H1 (cell line): ENCODE measurements around the gene GET3. TPM values are rescaled to one million over a fixed set of nuclear protein-coding genes. Genes with fewer than 3 reads are reported as not detected.

Experiments
- CTCF ChIA-PET: fragments of 300-600 bp; sonication (Branson Sonifier 250); formaldehyde crosslinking; loops from one replicate; lab custom pipeline; 2021; ENCODE audit not compliant: partially characterized antibody; lab: Charles Lee
- POLR2A ChIA-PET: fragments of 300-600 bp; sonication (Branson Sonifier 250); formaldehyde crosslinking; loops from one replicate; lab custom pipeline; 2021; ENCODE audit warnings: inconsistent platforms; ENCODE audit not compliant: partially characterized antibody; lab: Charles Lee
- DNase-seq, 2 experiments: peaks; one replicate each; pipeline versions ENCODE4 v3.0.0 to v3.0.0-alpha.2; 2010 to 2022; ENCODE audit warnings: low spot score in 2 of 2, low read depth in 1 of 2, mixed read lengths in 1 of 2
- FAIRE-seq: peaks from 2 replicates; lab custom pipeline; 2011; peaks lifted over from hg19 to GRCh38; lab: Jason Lieb, UNC
- H2AFZ ChIP-seq: 2 replicates; pipeline ENCODE4 v1.8.1; 2012; ENCODE audit warnings: low read length, inconsistent platforms
- H2AK5ac ChIP-seq: 2 replicates; pipeline ENCODE4 v1.6.1; 2013; ENCODE audit warnings: low read depth, low read length
- H2BK120ac ChIP-seq: replicated peaks from 2 replicates; pipeline ENCODE3; 2013; ENCODE audit warnings: low read depth, low read length, inconsistent platforms
- H2BK12ac ChIP-seq: 2 replicates; pipeline ENCODE4 v1.6.1; 2013; ENCODE audit warnings: low read depth, low read length
- H2BK15ac ChIP-seq: 2 replicates; pipeline ENCODE4 v1.6.1; 2013; ENCODE audit warnings: low read length
- H2BK20ac ChIP-seq: 2 replicates; pipeline ENCODE4 v1.6.1; 2013; ENCODE audit warnings: low read length
- H2BK5ac ChIP-seq: 2 replicates; pipeline ENCODE4 v1.6.1; 2013; ENCODE audit warnings: low read depth, low read length
- H3K14ac ChIP-seq: 2 replicates; pipeline ENCODE4 v1.6.1; 2013; ENCODE audit warnings: inconsistent platforms; ENCODE audit not compliant: insufficient read length
- H3K18ac ChIP-seq: 2 replicates; pipeline ENCODE4 v1.6.1; 2013; ENCODE audit warnings: low read length; ENCODE audit errors: extremely low read depth
- H3K23ac ChIP-seq: 2 replicates; pipeline ENCODE4 v1.6.1; 2013; ENCODE audit warnings: inconsistent platforms; ENCODE audit not compliant: insufficient read length
- H3K23me2 ChIP-seq: 2 replicates; pipeline ENCODE4 v1.6.1; 2013; ENCODE audit warnings: low read depth, low read length
- H3K27ac ChIP-seq: 2 replicates; pipeline ENCODE4 v1.6.1; 2011; ENCODE audit warnings: low read depth, low read length, inconsistent platforms
- H3K27me3 ChIP-seq, 4 experiments: replicated peaks in 1 of 4; 1 replicate in 1 of 4; 2 replicates in 3 of 4; pipeline versions ENCODE4 v1.6.1 to v1.8.1; 2011 to 2013; ENCODE audit warnings: low read length in 3 of 4, mild to moderate bottlenecking in 3 of 4, inconsistent platforms in 2 of 4, mixed read lengths in 2 of 4, moderate library complexity in 1 of 4; ENCODE audit not compliant: control insufficient read depth in 3 of 4, insufficient read depth in 3 of 4; ENCODE audit errors: extremely low read depth in 1 of 4
- H3K36me3 ChIP-seq, 4 experiments: 2 replicates each; pipeline versions ENCODE4 v1.6.1 to v1.8.1; 2011 to 2013; ENCODE audit warnings: mild to moderate bottlenecking in 4 of 4, low read length in 3 of 4, moderate library complexity in 2 of 4, control low read depth in 1 of 4, inconsistent platforms in 1 of 4; ENCODE audit not compliant: insufficient read depth in 4 of 4, control insufficient read depth in 2 of 4
- H3K4ac ChIP-seq: replicated peaks from 2 replicates; pipeline ENCODE3; 2013; ENCODE audit warnings: low read length, low read depth, mixed read lengths, inconsistent platforms; ENCODE audit not compliant: insufficient read length
- H3K4me1 ChIP-seq, 4 experiments: replicated peaks in 1 of 4; 1 replicate in 1 of 4; 2 replicates in 3 of 4; pipeline versions ENCODE4 v1.6.1 to v1.8.1; 2011 to 2013; ENCODE audit warnings: low read length in 3 of 4, inconsistent platforms in 2 of 4, mixed read lengths in 1 of 4; ENCODE audit not compliant: insufficient read depth in 4 of 4, control insufficient read depth in 3 of 4
- H3K4me2 ChIP-seq, 2 experiments: 2 replicates each; pipeline versions ENCODE4 v1.6.1 to v1.8.1; 2011 to 2013; ENCODE audit warnings: low read depth in 2 of 2, low read length in 2 of 2, control low read depth in 1 of 2, inconsistent platforms in 1 of 2, mild to moderate bottlenecking in 1 of 2; ENCODE audit not compliant: insufficient read depth in 1 of 2
- H3K4me3 ChIP-seq, 4 experiments: fragments of 200-600, 300-600 bp in 1 of 4; sonication (generic), shearing (Covaris generic), sonication (Bioruptor Twin) in 1 of 4; 2 replicates each; pipeline versions ENCODE4 v1.5.1 to v1.8.1; 2011 to 2016; ENCODE audit warnings: low read length in 4 of 4, low read depth in 3 of 4, control low read depth in 2 of 4, inconsistent platforms in 2 of 4, mild to moderate bottlenecking in 2 of 4, mixed read lengths in 1 of 4, moderate library complexity in 1 of 4; ENCODE audit not compliant: insufficient read depth in 2 of 4; ENCODE audit errors: extremely low read depth in 1 of 4
- H3K56ac ChIP-seq: replicated peaks from 2 replicates; pipeline ENCODE3; 2013; ENCODE audit warnings: low read depth, mild to moderate bottlenecking, mixed read lengths, low read length, inconsistent platforms; ENCODE audit not compliant: insufficient read length
- H3K79me1 ChIP-seq: 2 replicates; pipeline ENCODE4 v1.6.1; 2013; ENCODE audit warnings: low read depth, low read length, control low read depth
- H3K79me2 ChIP-seq, 2 experiments: 2 replicates each; pipeline versions ENCODE4 v1.6.1 to v1.8.1; 2012 to 2013; ENCODE audit warnings: low read length in 2 of 2, mild to moderate bottlenecking in 2 of 2, inconsistent platforms in 1 of 2; ENCODE audit not compliant: insufficient read depth in 2 of 2, control insufficient read depth in 1 of 2
- H3K9ac ChIP-seq, 4 experiments: replicated peaks in 1 of 4; 1 replicate in 1 of 4; 2 replicates in 3 of 4; pipeline versions ENCODE4 v1.6.1 to v1.8.1; 2011 to 2013; ENCODE audit warnings: low read depth in 3 of 4, low read length in 3 of 4, control low read depth in 2 of 4, mild to moderate bottlenecking in 2 of 4, moderate library complexity in 2 of 4, inconsistent platforms in 1 of 4; ENCODE audit errors: extremely low read depth in 1 of 4
- H3K9me3 ChIP-seq, 2 experiments: 2 replicates each; pipeline versions ENCODE4 v1.6.1 to v1.8.1; 2012 to 2013; ENCODE audit warnings: mild to moderate bottlenecking in 2 of 2, moderate library complexity in 2 of 2, control low read depth in 1 of 2, inconsistent platforms in 1 of 2, low read depth in 1 of 2, low read length in 1 of 2, mixed read lengths in 1 of 2; ENCODE audit not compliant: insufficient read depth in 2 of 2
- H4K20me1 ChIP-seq, 2 experiments: replicated peaks in 1 of 2; 2 replicates each; pipeline versions ENCODE3 to v1.8.1; 2011 to 2013; ENCODE audit warnings: inconsistent platforms in 2 of 2, low read length in 2 of 2, mild to moderate bottlenecking in 1 of 2; ENCODE audit not compliant: insufficient read depth in 2 of 2, control insufficient read depth in 1 of 2
- H4K5ac ChIP-seq: 2 replicates; pipeline ENCODE4 v1.6.1; 2013; ENCODE audit warnings: low read length, low read depth, mixed read lengths, inconsistent platforms; ENCODE audit not compliant: insufficient read length
- H4K8ac ChIP-seq: 2 replicates; pipeline ENCODE4 v1.8.0; 2013; ENCODE audit warnings: mild to moderate bottlenecking, moderate library complexity, low read length, inconsistent platforms; ENCODE audit not compliant: insufficient read depth; ENCODE audit errors: extremely low read depth
- H4K91ac ChIP-seq: replicated peaks from 2 replicates; pipeline ENCODE3; 2013; ENCODE audit warnings: low read length, mixed read lengths, inconsistent platforms; ENCODE audit not compliant: insufficient read length
- CBX8 ChIP-seq: fragments of 300-800, 300-1000 bp; sonication (generic); IDR thresholded peaks from 2 replicates; pipeline ENCODE4 v1.7.1; 2016; ENCODE audit warnings: low read depth, low read length, borderline replicate concordance
- HDAC2 ChIP-seq, 2 experiments: fragments of 300-600 bp in 1 of 2; sonication (generic) in 1 of 2; IDR thresholded peaks; 2 replicates each; pipeline ENCODE4 v1.6.1; 2011 to 2012; ENCODE audit warnings: low read depth in 2 of 2, low read length in 2 of 2, mild to moderate bottlenecking in 2 of 2, moderate library complexity in 2 of 2, borderline replicate concordance in 1 of 2, inconsistent platforms in 1 of 2
- KDM5A ChIP-seq: fragments of 200-600 bp; IDR thresholded peaks from 2 replicates; pipeline ENCODE4 v1.7.1; 2012; ENCODE audit warnings: mild to moderate bottlenecking, low read length, inconsistent platforms, mixed read lengths
- RBBP5 ChIP-seq: IDR thresholded peaks from 2 replicates; pipeline ENCODE4 v1.7.1; 2012; ENCODE audit warnings: low read depth, mild to moderate bottlenecking, inconsistent platforms, low read length, moderate library complexity, borderline replicate concordance
- SIRT6 ChIP-seq: IDR thresholded peaks from one replicate; pipeline ENCODE4 v1.7.1; 2012; ENCODE audit warnings: low read length, inconsistent platforms
- SP1 ChIP-seq: IDR thresholded peaks from 2 replicates; pipeline ENCODE4 v1.6.1; 2011; ENCODE audit warnings: low read depth, low read length
- YY1 ChIP-seq: IDR thresholded peaks from 2 replicates; pipeline ENCODE4 v1.6.1; 2011; ENCODE audit warnings: low read depth, mild to moderate bottlenecking, low read length
- ZNF274 ChIP-seq: IDR thresholded peaks from 2 replicates; pipeline ENCODE4 v1.7.0; 2012; ENCODE audit warnings: low read length, borderline replicate concordance; ENCODE audit errors: extremely low read depth
- WGBS, 2 experiments: shearing (Covaris generic) in 1 of 2; methylation state at CpG; one replicate each; pipeline versions ENCODE4 v1.1.6 to v1.1.7; 2013 to 2015; ENCODE audit warnings: low lambda C conversion rate in 2 of 2, mixed read lengths in 2 of 2, inconsistent platforms in 1 of 2, low coverage in 1 of 2, missing lambda C conversion rate in 1 of 2; ENCODE audit not compliant: insufficient replicate concordance in 2 of 2, insufficient coverage in 1 of 2, insufficient read length in 1 of 2; ENCODE audit errors: extremely low coverage in 1 of 2, missing lambda C conversion rate in 1 of 2; 5-methylcytosine and 5-hydroxymethylcytosine counted together
- polyA plus RNA-seq, 7 experiments: library from polyadenylated mRNA; depleted of rRNA in 3 of 7; stranded (reverse) in 5 of 7; unstranded in 2 of 7; fragments of >200 nt in 5 of 7; fragments of 200-250 nt in 2 of 7; gene quantifications; 1 replicate in 5 of 7; 2 replicates in 1 of 7; 4 replicates in 1 of 7; pipeline versions ENCODE4 v1.2.1 to v1.2.3, GENCODE V29; 2011 to 2013; ENCODE audit warnings: missing spikeins in 2 of 7, mixed read lengths in 2 of 7
- total RNA-seq: library from RNA; stranded (reverse); fragmentation: NEBNext Ultra II Directional; extraction: Animal tissue kit (Norgen Biotek cat#: 25700); gene quantifications from 2 replicates; pipeline ENCODE4 v1.2.1, GENCODE V29; 2021
- TF ChIP-seq, protein P1 (sequence below): IDR thresholded peaks from 2 replicates; pipeline ENCODE4 v1.6.1; 2011; ENCODE audit warnings: low read length, improper control_type of control experiment

Gene GET3
- total and polyA plus RNA-seq, 2 of the 8 experiments (the other 6 are each of a cell fraction or from before 2014, with no cell fraction given): 105 to 297 TPM

DNA sequence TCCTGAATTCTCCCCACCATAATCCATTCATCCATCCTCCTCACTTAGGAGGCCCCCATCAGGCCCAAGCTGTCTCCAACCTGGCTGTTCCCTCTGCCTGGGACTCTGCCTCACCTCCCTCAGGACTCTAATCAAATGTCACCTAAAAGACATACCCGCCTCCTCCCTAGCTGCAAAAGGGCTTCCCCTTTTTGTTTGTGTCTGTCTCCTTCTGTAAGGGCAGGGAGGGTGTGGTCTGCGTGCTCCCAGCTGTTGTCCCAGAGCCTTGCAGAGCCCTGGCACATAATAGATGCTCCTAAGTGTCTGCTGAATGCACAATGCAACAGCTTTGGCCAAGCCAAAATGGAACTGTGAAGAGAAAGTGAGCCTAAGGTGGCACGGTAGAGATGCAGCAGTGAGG lies 7.2 kb upstream of the GET3 start:
- H2AFZ ChIP-seq: no peak overlapping the region
- ChIA-PET POLR2A (interaction anchor here (1.2 to 14.0 kb wide), 5 partner anchors 11 to 426 kb away, joined by 3 to 258 read pairs (median 7); partner anchors contain the start of gene TNPO2), CTCF (interaction anchor here (0.6 to 2.2 kb wide), 4 partner anchors 30 to 964 kb away, joined by 3 to 10 read pairs (median 6); no protein-coding TSS in a partner anchor)
- H3K79me2 ChIP-seq: peaks cover 26 to 39% of the 10 kb centered on the region in 2 experiments
- peaks cover 14 to 20% of the 10 kb centered on the region in 2 experiments for H4K20me1 ChIP-seq
- H3K4me2 ChIP-seq: no peak overlapping the region
- no peak overlapping the region for H3K14ac ChIP-seq
- H3K9me3 ChIP-seq: no peaks in the 10 kb centered on the region
- no peak overlapping the region for H3K56ac ChIP-seq
- no peak overlapping the region for H3K4me3 ChIP-seq
- no peak for DNase-seq
- H2BK12ac ChIP-seq: no peak overlapping the region
- no peak overlapping the region for H2BK15ac ChIP-seq
- H3K23ac ChIP-seq: no peak overlapping the region
- H4K5ac ChIP-seq: no peak overlapping the region
- 92% methylated on average over 3 of the region's 3 CpGs; no CpG with 5 or more reads in 1 of the 2 experiments for WGBS, 2 experiments
- peaks cover 5% of the 10 kb centered on the region; the same call in 1 of the 2 replicates for H3K79me1 ChIP-seq
- peaks cover 8% of the 10 kb centered on the region for H3K23me2 ChIP-seq
- H3K4me1 ChIP-seq: peaks cover 0 to 6% (median 4%) of the 10 kb centered on the region in 4 experiments; a peak in 5 of 7 replicates
- H2AK5ac ChIP-seq: no peak overlapping the region
- H3K18ac ChIP-seq: no peak overlapping the region
- H4K8ac ChIP-seq: no peak overlapping the region
- no peak overlapping the region for H3K4ac ChIP-seq
- no peak for FAIRE-seq
- H4K91ac ChIP-seq: no peak overlapping the region
- H2BK20ac ChIP-seq: no peak overlapping the region
- H3K27ac ChIP-seq: no peak overlapping the region
- no peak overlapping the region for H3K9ac ChIP-seq
- no peak overlapping the region for H2BK120ac ChIP-seq
- H2BK5ac ChIP-seq: no peak overlapping the region
- no peaks in the 10 kb centered on the region for H3K27me3 ChIP-seq
- H3K36me3 ChIP-seq: peaks cover 10 to 31% (median 15%) of the 10 kb centered on the region in 4 experiments
- TF ChIP-seq YY1 (no peak), SP1 (no peak), SIRT6 (no peak), CBX8 (no peak), HDAC2 (IDR thresholded peaks at IDR 0.05; ENCODE audit: borderline replicate concordance in 1 of 2, low read depth in 2 of 2, low read length in 2 of 2) (no peak), KDM5A (no peak), ZNF274 (no peak), RBBP5 (no peak)
- TF ChIP-seq, protein P1, sequence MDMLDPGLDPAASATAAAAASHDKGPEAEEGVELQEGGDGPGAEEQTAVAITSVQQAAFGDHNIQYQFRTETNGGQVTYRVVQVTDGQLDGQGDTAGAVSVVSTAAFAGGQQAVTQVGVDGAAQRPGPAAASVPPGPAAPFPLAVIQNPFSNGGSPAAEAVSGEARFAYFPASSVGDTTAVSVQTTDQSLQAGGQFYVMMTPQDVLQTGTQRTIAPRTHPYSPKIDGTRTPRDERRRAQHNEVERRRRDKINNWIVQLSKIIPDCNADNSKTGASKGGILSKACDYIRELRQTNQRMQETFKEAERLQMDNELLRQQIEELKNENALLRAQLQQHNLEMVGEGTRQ: no peak
